WTC11 (cell line): ENCODE measurements around the gene GTPBP1.

Source experiments
- CREB1 ChIP-seq: sonication (generic); formaldehyde crosslinking; IDR thresholded peaks from 2 replicates; pipeline ENCODE4 v1.8.0; 2023; ENCODE audit warnings: mild to moderate bottlenecking, missing genetic modification reagents
- FOXJ3 ChIP-seq: sonication (generic); formaldehyde crosslinking; IDR thresholded peaks from 2 replicates; pipeline ENCODE4 v1.9.0; 2021; ENCODE audit warnings: missing genetic modification reagents, mild to moderate bottlenecking, borderline replicate concordance
- FOXP1 ChIP-seq: sonication (generic); formaldehyde crosslinking; IDR thresholded peaks from 2 replicates; pipeline ENCODE4 v1.8.0; 2022; ENCODE audit warnings: missing genetic modification reagents, mild to moderate bottlenecking, moderate library complexity, borderline replicate concordance
- IRF1 ChIP-seq: sonication (generic); formaldehyde crosslinking; IDR thresholded peaks from 2 replicates; pipeline ENCODE4 v1.8.0; 2023; ENCODE audit warnings: missing genetic modification reagents
- MAX ChIP-seq: sonication (generic); formaldehyde crosslinking; IDR thresholded peaks from 2 replicates; pipeline ENCODE4 v1.8.0; 2022; ENCODE audit warnings: mild to moderate bottlenecking, missing genetic modification reagents
- PRDM15 ChIP-seq: sonication (generic); formaldehyde crosslinking; IDR thresholded peaks from 2 replicates; pipeline ENCODE4 v1.8.0; 2022; ENCODE audit warnings: missing genetic modification reagents
- TEAD4 ChIP-seq: sonication (generic); formaldehyde crosslinking; IDR thresholded peaks from 2 replicates; pipeline ENCODE4 v1.8.0; 2022; ENCODE audit warnings: mild to moderate bottlenecking, missing genetic modification reagents
- ZNF232 ChIP-seq: sonication (generic); formaldehyde crosslinking; IDR thresholded peaks from 2 replicates; pipeline ENCODE4 v1.8.0; 2022; ENCODE audit warnings: mild to moderate bottlenecking, missing genetic modification reagents
- TF ChIP-seq, protein P1 (sequence below): fragments of 200-600 bp; IDR thresholded peaks from 2 replicates; pipeline ENCODE4 v1.8.0; 2022; ENCODE audit warnings: antibody characterized with exemption
- TF ChIP-seq, protein P2 (sequence below): sonication (generic); formaldehyde crosslinking; IDR thresholded peaks from 2 replicates; pipeline ENCODE4 v1.8.0; 2022; ENCODE audit warnings: mild to moderate bottlenecking, missing genetic modification reagents

GRCh38 chr22:38724926-38725571, 19.3 kb downstream of the GTPBP1 start:
- TF ChIP-seq ZNF232 (CRISPR knock-in tag) (no peak), FOXP1 (CRISPR knock-in tag) (no peak), CREB1 (CRISPR knock-in tag) (no peak), PRDM15 (CRISPR knock-in tag) (no peak), TEAD4 (CRISPR knock-in tag) (no peak), IRF1 (CRISPR knock-in tag) (no peak), FOXJ3 (CRISPR knock-in tag) (no peak), MAX (CRISPR knock-in tag) (no peak)
- TF ChIP-seq, protein P1, sequence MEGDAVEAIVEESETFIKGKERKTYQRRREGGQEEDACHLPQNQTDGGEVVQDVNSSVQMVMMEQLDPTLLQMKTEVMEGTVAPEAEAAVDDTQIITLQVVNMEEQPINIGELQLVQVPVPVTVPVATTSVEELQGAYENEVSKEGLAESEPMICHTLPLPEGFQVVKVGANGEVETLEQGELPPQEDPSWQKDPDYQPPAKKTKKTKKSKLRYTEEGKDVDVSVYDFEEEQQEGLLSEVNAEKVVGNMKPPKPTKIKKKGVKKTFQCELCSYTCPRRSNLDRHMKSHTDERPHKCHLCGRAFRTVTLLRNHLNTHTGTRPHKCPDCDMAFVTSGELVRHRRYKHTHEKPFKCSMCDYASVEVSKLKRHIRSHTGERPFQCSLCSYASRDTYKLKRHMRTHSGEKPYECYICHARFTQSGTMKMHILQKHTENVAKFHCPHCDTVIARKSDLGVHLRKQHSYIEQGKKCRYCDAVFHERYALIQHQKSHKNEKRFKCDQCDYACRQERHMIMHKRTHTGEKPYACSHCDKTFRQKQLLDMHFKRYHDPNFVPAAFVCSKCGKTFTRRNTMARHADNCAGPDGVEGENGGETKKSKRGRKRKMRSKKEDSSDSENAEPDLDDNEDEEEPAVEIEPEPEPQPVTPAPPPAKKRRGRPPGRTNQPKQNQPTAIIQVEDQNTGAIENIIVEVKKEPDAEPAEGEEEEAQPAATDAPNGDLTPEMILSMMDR: peak; percentile 25; the same call in 1 of the 2 replicates
- TF ChIP-seq, protein P2, sequence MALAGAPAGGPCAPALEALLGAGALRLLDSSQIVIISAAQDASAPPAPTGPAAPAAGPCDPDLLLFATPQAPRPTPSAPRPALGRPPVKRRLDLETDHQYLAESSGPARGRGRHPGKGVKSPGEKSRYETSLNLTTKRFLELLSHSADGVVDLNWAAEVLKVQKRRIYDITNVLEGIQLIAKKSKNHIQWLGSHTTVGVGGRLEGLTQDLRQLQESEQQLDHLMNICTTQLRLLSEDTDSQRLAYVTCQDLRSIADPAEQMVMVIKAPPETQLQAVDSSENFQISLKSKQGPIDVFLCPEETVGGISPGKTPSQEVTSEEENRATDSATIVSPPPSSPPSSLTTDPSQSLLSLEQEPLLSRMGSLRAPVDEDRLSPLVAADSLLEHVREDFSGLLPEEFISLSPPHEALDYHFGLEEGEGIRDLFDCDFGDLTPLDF (CRISPR knock-in tag): no peak
